HAP-1 (cell line): Measurements from ENCODE around the gene OR51I1.
A peak's percentile ranks its signal among the peaks of the same experiment; 100 is the strongest.

Experiments used
- DNase-seq, 2 experiments: peaks; one replicate each; pipeline ENCODE4 v3.0.0-alpha.2; 2016 to 2020; ENCODE audit warnings: low spot score in 2 of 2
- H3K27me3 ChIP-seq: fragments of 250-450 bp; sonication (Bioruptor Pico); 2 replicates; pipeline ENCODE4 v1.5.1; 2020; ENCODE audit warnings: low read depth, mild to moderate bottlenecking, moderate library complexity
- H3K36me3 ChIP-seq: fragments of 250-450 bp; sonication (Bioruptor Pico); replicated peaks from 2 replicates; pipeline ENCODE4 v1.5.1; 2020; ENCODE audit warnings: mild to moderate bottlenecking
- H3K4me1 ChIP-seq: fragments of 250-450 bp; sonication (Bioruptor Pico); 2 replicates; pipeline ENCODE4 v1.5.1; 2020; ENCODE audit warnings: mild to moderate bottlenecking
- H3K4me3 ChIP-seq: fragments of 250-450 bp; sonication (Bioruptor Pico); 2 replicates; pipeline ENCODE4 v1.5.1; 2020; ENCODE audit warnings: mild to moderate bottlenecking, moderate library complexity
- H3K9me3 ChIP-seq: fragments of 250-450 bp; sonication (Bioruptor Pico); 2 replicates; pipeline ENCODE4 v1.5.1; 2020; ENCODE audit warnings: mild to moderate bottlenecking, moderate library complexity
- in situ Hi-C: fragments of 300-500 bp; cut with MboI; formaldehyde crosslinking; loops from 3 replicates; pipeline ENCODE4 v1.14.3; 2020; ENCODE audit warnings: low sequenced_read_pairs, inconsistent platforms, mixed read lengths

The OR51I1 gene, protein sequence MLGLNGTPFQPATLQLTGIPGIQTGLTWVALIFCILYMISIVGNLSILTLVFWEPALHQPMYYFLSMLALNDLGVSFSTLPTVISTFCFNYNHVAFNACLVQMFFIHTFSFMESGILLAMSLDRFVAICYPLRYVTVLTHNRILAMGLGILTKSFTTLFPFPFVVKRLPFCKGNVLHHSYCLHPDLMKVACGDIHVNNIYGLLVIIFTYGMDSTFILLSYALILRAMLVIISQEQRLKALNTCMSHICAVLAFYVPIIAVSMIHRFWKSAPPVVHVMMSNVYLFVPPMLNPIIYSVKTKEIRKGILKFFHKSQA

DNA sequence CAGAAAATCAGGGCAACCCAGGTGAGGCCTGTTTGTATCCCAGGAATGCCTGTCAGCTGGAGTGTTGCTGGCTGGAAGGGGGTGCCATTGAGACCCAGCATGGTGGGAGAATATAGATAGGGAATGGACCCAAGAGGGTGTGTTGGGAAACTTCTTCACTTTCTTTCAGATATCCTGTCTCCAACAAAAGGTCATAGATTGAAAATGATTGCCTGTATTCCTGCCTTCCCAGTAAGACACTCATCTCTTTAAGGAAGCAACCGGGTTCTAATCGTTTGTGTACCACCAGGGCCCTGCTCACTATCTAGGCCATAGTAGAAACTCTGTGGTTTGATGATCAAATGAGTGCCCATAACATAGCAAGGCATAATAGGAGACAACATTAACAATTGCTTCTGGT is at the start of gene OR51I1:
OR51I1 (minus strand) TSS at position 101 of the 400 bp plus-strand sequence; CDS start at position 101, 0 bp downstream.
- in situ Hi-C loops = no loop called here
- DNase-seq = no peak
- no peaks in the 10 kb centered on the region for H3K36me3 ChIP-seq
- H3K27me3 ChIP-seq = no peaks in the 10 kb centered on the region
- no peaks in the 10 kb centered on the region for H3K4me1 ChIP-seq
- H3K9me3 ChIP-seq = no peaks in the 10 kb centered on the region
- no peak within 1 kb of the TSS for H3K4me3 ChIP-seq

GRCh38 chr11:5489576-5490357 is 48.5 kb upstream of the OR51I1 start:
- no peaks in the 10 kb centered on the region for H3K9me3 ChIP-seq
- H3K36me3 ChIP-seq = no peaks in the 10 kb centered on the region
- DNase-seq = no peak
- no peaks in the 10 kb centered on the region for H3K27me3 ChIP-seq
- H3K4me1 ChIP-seq = no peaks in the 10 kb centered on the region
- in situ Hi-C loops = no loop called here
- no peak overlapping the region for H3K4me3 ChIP-seq

GRCh38 chr11:5488798-5489399 is 47.6 kb upstream of the OR51I1 start:
- DNase-seq = no peak
- Histone ChIP-seq H3K4me1 (no peaks in the 10 kb centered on the region), H3K36me3 (no peaks in the 10 kb centered on the region), H3K9me3 (no peaks in the 10 kb centered on the region), H3K4me3 (no peak overlapping the region), H3K27me3 (no peaks in the 10 kb centered on the region)
- in situ Hi-C loops = no loop called here

DNA sequence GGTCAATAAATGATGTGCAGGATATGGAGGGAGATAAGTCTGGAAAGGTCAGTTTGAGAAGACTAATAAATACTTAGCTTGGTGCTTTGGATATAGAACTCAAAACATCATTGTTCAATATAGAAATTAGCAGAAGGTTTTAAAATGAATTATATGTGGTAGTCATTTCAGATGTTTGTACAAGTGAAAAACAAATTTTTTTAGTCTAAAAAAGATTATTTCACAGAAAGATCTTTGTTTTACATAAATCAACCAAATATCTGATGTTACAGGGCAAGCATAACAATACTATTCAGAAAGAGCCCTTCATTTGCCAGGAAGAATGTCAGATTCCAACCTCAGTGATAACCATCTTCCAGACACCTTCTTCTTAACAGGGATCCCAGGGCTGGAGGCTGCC is 47.1 kb upstream of the OR51I1 start, which contains the start of gene OR52D1:
OR52D1 (plus strand) TSS at position 301 of the 400 bp plus-strand sequence; CDS start at position 323, 22 bp downstream.
- no peaks in the 10 kb centered on the region for H3K9me3 ChIP-seq
- in situ Hi-C loops = no loop called here
- DNase-seq = no peak
- no peak within 1 kb of the TSS for H3K4me3 ChIP-seq
- H3K4me1 ChIP-seq = no peaks in the 10 kb centered on the region
- no peaks in the 10 kb centered on the region for H3K36me3 ChIP-seq
- no peaks in the 10 kb centered on the region for H3K27me3 ChIP-seq

- no peaks in the 10 kb centered on the region for H3K9me3 ChIP-seq
- no peaks in the 10 kb centered on the region for H3K4me1 ChIP-seq
- H3K36me3 ChIP-seq = no peaks in the 10 kb centered on the region
- in situ Hi-C loops = no loop called here
- DNase-seq = no peak
- H3K27me3 ChIP-seq = no peaks in the 10 kb centered on the region
- H3K4me3 ChIP-seq = no peak overlapping the region
These were observed 45.1 kb upstream of the OR51I1 start for GRCh38 chr11:5486421-5486820.

DNA sequence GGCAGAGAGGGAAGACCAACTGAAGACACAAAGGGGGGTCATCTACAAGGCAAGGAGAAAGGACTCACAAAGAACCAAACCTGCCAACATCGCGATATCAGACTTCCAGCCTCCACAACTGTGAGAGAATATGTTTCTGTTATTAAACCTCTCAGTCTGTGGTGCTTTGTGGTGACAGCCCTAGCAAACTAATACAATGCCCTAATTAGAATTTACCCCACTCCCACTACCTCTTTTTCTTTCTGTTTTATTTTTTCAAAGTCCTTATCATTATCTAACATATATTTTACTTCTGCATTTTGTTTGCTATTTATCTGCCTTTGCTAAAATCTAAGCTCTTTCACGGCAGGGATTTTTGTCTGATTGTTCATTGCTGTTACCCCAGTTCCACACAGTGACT is 44.7 kb upstream of the OR51I1 start:
- Histone ChIP-seq H3K36me3 (no peaks in the 10 kb centered on the region), H3K27me3 (no peaks in the 10 kb centered on the region), H3K4me1 (no peaks in the 10 kb centered on the region), H3K9me3 (no peaks in the 10 kb centered on the region), H3K4me3 (no peak overlapping the region)
- in situ Hi-C loops = no loop called here
- no peak for DNase-seq

GRCh38 chr11:5476186-5476819 is 35.0 kb upstream of the OR51I1 start:
- in situ Hi-C loops = no loop called here
- no peaks in the 10 kb centered on the region for H3K4me1 ChIP-seq
- H3K36me3 ChIP-seq = no peaks in the 10 kb centered on the region
- H3K4me3 ChIP-seq = no peak overlapping the region
- no peaks in the 10 kb centered on the region for H3K27me3 ChIP-seq
- DNase-seq = peak; percentile 34 to 53
- H3K9me3 ChIP-seq = no peaks in the 10 kb centered on the region

GRCh38 chr11:5473921-5474320 is 32.6 kb upstream of the OR51I1 start:
- Histone ChIP-seq H3K27me3 (no peaks in the 10 kb centered on the region), H3K4me1 (no peaks in the 10 kb centered on the region), H3K36me3 (no peaks in the 10 kb centered on the region), H3K9me3 (no peaks in the 10 kb centered on the region), H3K4me3 (no peak overlapping the region)
- DNase-seq = no peak
- in situ Hi-C loops = no loop called here

- Histone ChIP-seq H3K27me3 (no peaks in the 10 kb centered on the region), H3K4me3 (no peak overlapping the region), H3K4me1 (no peaks in the 10 kb centered on the region), H3K36me3 (no peaks in the 10 kb centered on the region), H3K9me3 (no peaks in the 10 kb centered on the region)
- no peak for DNase-seq
- in situ Hi-C loops = no loop called here
These were observed 26.2 kb upstream of the OR51I1 start for GRCh38 chr11:5467527-5467926.

DNA sequence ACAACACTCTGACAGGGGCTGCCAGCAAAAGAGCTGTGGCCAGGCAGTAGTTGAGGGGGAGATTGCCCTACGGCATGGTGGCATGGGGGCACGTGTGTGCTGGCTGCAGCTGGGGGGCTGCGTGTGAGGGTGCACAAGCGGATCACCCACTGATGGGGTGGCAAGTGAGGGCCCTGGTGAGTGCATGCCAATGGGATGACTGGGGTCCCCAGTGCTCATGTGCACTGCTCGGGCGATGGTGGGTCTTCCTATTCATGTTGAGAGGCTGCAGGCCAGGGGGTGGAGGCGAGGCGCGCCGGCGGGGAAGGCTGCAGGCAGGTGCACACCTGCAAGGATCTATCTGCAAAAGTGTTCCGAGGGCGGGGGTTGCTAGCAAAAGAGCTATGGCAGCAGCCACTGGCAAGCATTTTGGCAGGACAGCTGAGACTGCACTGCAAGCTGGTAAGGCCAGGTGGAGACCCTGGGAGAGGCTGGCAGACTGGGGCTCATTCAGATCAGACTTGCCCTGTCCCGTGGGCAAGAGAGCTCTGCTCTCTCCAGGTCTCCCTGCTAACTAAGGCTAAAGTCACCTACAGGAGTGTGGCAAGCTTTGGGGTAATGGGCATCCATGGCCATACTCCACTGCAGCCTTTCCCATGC is 19.8 kb upstream of the OR51I1 start:
- Histone ChIP-seq H3K4me3 (no peak overlapping the region), H3K27me3 (no peaks in the 10 kb centered on the region), H3K4me1 (no peaks in the 10 kb centered on the region), H3K9me3 (no peaks in the 10 kb centered on the region), H3K36me3 (no peaks in the 10 kb centered on the region)
- DNase-seq = no peak
- in situ Hi-C loops = no loop called here

- Histone ChIP-seq H3K27me3 (no peaks in the 10 kb centered on the region), H3K36me3 (no peaks in the 10 kb centered on the region), H3K4me1 (no peaks in the 10 kb centered on the region), H3K4me3 (no peak overlapping the region), H3K9me3 (no peaks in the 10 kb centered on the region)
- in situ Hi-C loops = no loop called here
- DNase-seq = no peak
These were observed 8.1 kb upstream of the OR51I1 start for GRCh38 chr11:5449432-5449831.

DNA sequence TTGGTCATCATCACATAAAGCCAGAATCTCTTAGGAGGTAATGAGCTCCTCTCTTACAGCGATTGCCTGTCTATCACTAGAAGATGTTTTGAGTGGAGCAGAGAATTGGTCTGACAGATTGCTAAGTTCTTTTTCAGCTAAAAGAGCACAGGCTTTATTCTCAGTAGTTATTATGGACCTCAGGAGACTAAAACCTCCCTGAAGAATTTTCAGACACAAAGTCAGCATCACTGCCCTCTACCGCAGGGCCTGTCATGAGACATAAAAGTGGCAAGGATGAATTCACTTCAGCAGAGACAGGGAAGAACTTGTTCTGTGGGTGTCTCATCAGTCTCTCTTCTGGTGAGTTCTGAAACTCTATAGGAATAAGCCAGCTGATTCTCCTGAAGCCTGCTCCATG is 7.7 kb upstream of the OR51I1 start, which contains the start of gene OR51I2:
OR51I2 (plus strand) TSS at position 301 of the 400 bp plus-strand sequence. CDS start 4,166 bp downstream, outside the sequence.
- in situ Hi-C loops = no loop called here
- H3K27me3 ChIP-seq = no peaks in the 10 kb centered on the region
- no peak for DNase-seq
- no peaks in the 10 kb centered on the region for H3K9me3 ChIP-seq
- no peaks in the 10 kb centered on the region for H3K36me3 ChIP-seq
- H3K4me1 ChIP-seq = no peaks in the 10 kb centered on the region
- no peak within 1 kb of the TSS for H3K4me3 ChIP-seq

DNA sequence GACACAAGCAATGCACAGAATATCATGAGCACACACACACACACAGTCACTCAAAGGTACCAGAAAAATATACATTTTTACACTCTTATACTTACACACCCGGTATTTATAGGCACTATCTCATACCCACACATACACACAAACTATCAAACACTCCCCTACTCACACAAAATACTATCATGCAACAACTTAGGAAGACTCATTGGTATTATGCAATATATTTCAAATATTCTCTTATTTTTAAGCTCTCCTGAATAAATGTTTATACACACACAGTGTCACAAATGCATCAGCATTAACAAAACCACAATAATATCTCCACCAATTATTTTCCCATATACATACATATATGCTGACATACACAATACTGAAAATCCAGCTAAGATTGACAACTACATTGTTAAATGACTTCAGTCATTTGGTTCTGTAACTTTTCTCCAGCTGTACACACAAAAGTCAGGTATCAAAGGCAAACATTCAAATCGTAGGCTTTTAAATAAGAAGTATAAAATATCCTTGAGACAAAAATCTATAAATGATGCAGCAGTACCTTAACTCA is 2.6 kb upstream of the OR51I1 start:
- no peaks in the 10 kb centered on the region for H3K9me3 ChIP-seq
- in situ Hi-C loops = no loop called here
- no peak for DNase-seq
- no peaks in the 10 kb centered on the region for H3K36me3 ChIP-seq
- H3K4me1 ChIP-seq = no peaks in the 10 kb centered on the region
- no peak overlapping the region for H3K4me3 ChIP-seq
- no peaks in the 10 kb centered on the region for H3K27me3 ChIP-seq
